Measurements from ENCODE around the gene SESN2.

The SESN2 gene

DNA sequence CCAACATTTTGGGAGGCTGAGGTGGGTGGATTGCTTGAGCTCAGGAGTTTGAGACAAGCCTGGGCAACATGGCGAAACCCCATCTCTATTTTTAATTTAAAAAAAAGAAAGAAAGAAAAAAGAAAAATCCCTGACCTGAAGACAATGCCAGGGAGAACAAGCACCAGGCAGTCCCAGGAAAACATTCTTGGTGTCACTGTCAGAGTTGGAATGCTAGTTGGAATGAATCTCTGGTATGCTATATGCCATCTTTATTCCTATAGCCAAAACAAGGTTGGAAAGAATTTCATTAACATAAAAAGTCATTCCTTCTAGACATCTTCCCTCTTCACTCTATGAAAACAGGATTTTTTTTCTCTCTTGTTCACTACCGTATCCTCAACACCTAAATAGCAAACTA, 29.3 kb upstream of the SESN2 start:
- Histone ChIP-seq H3K9ac (no peak overlapping the region), H3K4me2 (no peak overlapping the region), H3K4me3 (IDR thresholded peaks at IDR 0.05; ENCODE audit: insufficient read depth, low read depth, low read length) (no peak overlapping the region), H3K27ac (no peak overlapping the region), H3K79me2 (ENCODE audit: insufficient read depth, low read depth) (peaks cover 43% of the 10 kb centered on the region), H2AFZ (ENCODE audit: low read depth) (no peak overlapping the region), H3K27me3 (ENCODE audit: insufficient read depth, low read depth) (no peaks in the 10 kb centered on the region), H3K4me1 (ENCODE audit: low read depth, poor library complexity, severe bottlenecking) (peaks cover 11% of the 10 kb centered on the region), H4K20me1 (ENCODE audit: insufficient read depth) (no peaks in the 10 kb centered on the region), H3K36me3 (ENCODE audit: insufficient read depth) (peaks cover 27% of the 10 kb centered on the region; the same call in 1 of the 2 replicates)
- TF ChIP-seq, protein P1, sequence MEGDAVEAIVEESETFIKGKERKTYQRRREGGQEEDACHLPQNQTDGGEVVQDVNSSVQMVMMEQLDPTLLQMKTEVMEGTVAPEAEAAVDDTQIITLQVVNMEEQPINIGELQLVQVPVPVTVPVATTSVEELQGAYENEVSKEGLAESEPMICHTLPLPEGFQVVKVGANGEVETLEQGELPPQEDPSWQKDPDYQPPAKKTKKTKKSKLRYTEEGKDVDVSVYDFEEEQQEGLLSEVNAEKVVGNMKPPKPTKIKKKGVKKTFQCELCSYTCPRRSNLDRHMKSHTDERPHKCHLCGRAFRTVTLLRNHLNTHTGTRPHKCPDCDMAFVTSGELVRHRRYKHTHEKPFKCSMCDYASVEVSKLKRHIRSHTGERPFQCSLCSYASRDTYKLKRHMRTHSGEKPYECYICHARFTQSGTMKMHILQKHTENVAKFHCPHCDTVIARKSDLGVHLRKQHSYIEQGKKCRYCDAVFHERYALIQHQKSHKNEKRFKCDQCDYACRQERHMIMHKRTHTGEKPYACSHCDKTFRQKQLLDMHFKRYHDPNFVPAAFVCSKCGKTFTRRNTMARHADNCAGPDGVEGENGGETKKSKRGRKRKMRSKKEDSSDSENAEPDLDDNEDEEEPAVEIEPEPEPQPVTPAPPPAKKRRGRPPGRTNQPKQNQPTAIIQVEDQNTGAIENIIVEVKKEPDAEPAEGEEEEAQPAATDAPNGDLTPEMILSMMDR (conservative IDR thresholded peaks at IDR 0.05; ENCODE audit: low read depth, low read length), result no peak

DNA sequence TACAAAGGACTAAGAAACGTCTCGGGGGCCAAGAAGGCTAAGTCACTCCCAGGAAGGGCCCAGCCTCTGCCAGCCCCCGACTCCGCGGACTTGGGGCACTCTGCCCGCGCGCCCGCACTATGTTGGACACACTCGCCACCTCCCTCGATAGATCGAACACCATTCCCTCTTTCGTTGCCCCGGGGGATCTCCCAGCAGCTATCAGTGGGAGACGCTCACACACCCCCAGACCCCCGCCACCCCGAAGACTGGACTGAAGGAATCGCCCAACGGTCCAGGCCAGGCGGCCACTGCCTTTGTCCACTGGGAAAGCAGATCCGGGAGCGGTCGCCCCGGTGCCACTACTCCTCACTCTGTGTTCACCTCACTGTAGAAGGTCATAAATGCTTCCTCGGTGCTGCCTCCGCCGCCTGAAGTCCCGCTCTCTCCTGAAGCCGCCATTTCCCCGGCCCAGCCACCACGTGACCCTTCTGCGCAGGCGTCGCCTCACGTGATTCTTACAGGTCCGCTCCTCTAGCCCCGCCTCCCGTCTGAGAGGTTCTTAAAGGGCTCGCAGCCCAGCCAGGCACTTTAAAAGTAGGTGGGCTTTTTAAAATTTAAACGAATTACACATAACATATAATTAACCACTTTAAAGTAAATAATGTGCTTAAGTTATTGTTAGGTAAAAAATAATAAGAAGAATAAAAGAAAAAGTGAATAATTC, 26.6 kb upstream of the SESN2 start, which contains the start of gene DNAJC8:
Gene DNAJC8 (minus strand): TSS at position 472 of the 706 bp plus-strand sequence. CDS start 31 bp downstream, at position 441.
- H3K4me2 ChIP-seq, result peak within 1 kb of the TSS; percentile 98
- peak within 1 kb of the TSS; percentile 47; the same call in 1 of the 2 replicates for H3K27ac ChIP-seq
- H3K36me3 ChIP-seq (ENCODE audit: insufficient read depth), result peaks cover 8% of the 10 kb centered on the region; the same call in 1 of the 2 replicates
- H4K20me1 ChIP-seq (ENCODE audit: insufficient read depth), result no peaks in the 10 kb centered on the region
- peak within 1 kb of the TSS; percentile 78 for H3K4me3 ChIP-seq (IDR thresholded peaks at IDR 0.05; ENCODE audit: insufficient read depth, low read depth, low read length)
- peaks cover 23% of the 10 kb centered on the region for H3K4me1 ChIP-seq (ENCODE audit: low read depth, poor library complexity, severe bottlenecking)
- peak within 1 kb of the TSS; percentile 85 for H3K9ac ChIP-seq
- TF ChIP-seq, protein P1 (conservative IDR thresholded peaks at IDR 0.05; ENCODE audit: low read depth, low read length), result no peak
- H3K79me2 ChIP-seq (ENCODE audit: insufficient read depth, low read depth), result peaks cover 58% of the 10 kb centered on the region
- H3K27me3 ChIP-seq (ENCODE audit: insufficient read depth, low read depth), result no peaks in the 10 kb centered on the region
- peak within 1 kb of the TSS; percentile 87 for H2AFZ ChIP-seq (ENCODE audit: low read depth)

DNA sequence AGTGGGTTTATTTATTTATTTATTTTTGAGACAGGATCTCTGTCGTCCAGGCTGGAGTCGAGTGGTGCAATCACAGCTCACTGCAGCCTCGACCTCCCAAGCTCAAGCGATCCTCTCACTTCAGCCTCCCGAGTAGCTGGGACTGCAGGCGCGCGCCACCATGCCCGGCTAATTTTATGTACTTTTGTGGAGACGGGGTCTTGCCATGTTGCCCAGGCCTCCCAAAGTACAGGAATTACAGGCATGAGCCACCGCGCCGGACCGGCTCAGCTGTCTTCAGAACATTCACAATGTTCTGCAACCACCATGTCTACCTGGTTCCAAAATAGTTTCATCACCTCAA, 26.1 kb upstream of the SESN2 start:
- Histone ChIP-seq H3K27me3 (ENCODE audit: insufficient read depth, low read depth) (no peaks in the 10 kb centered on the region), H3K4me2 (peak overlapping the region; percentile 98; the same call in 1 of the 2 replicates), H2AFZ (ENCODE audit: low read depth) (peak overlapping the region; percentile 87)

DNA sequence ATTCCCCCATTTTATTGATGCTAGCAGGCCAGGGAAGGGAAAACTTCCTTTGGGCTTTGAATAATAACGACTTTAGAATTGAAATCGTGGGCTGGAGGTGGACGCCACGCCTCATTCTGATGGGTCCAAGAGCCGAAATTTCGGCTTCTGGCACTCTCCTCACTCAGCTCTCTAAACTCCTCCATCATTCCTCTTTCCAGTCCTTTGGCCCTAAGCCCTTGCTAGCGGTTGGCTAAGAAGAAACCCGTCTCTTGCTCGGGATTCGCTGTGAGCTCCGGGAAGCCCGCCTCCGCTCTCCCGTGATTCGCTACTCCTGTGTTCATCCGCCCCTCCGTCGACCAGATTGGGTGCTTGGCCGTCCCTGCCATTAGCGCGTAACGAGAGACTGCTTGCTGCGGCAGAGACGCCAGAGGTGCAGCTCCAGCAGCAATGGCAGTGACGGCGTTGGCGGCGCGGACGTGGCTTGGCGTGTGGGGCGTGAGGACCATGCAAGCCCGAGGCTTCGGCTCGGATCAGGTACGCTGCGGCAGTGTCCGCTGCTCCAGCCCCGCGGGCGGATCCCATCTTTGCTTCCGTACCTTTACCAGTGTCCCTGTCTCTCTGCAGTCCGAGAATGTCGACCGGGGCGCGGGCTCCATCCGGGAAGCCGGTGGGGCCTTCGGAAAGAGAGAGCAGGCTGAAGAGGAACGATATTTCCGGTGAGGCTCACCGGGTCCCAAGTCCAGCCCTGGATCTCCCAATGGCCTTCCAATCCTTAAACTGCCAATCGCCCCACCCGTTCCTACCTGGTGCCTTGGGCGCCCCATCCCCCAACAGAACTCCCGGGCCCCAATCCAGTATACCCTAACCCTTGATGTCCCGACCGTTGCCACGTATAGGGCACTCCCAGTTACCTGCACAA, 23.3 kb upstream of the SESN2 start, which contains the start of gene ATP5IF1:
Gene ATP5IF1 (plus strand): TSS at position 370 of the 901 bp plus-strand sequence. CDS start 60 bp downstream, at position 430.
- Histone ChIP-seq H3K4me1 (ENCODE audit: low read depth, poor library complexity, severe bottlenecking) (peaks cover 25% of the 10 kb centered on the region), H2AFZ (ENCODE audit: low read depth) (peak within 1 kb of the TSS; percentile 98), H4K20me1 (ENCODE audit: insufficient read depth) (no peaks in the 10 kb centered on the region), H3K4me3 (IDR thresholded peaks at IDR 0.05; ENCODE audit: insufficient read depth, low read depth, low read length) (peak within 1 kb of the TSS; percentile 83), H3K27me3 (ENCODE audit: insufficient read depth, low read depth) (no peaks in the 10 kb centered on the region), H3K36me3 (ENCODE audit: insufficient read depth) (no peaks in the 10 kb centered on the region), H3K27ac (peak within 1 kb of the TSS; percentile 11; the same call in 1 of the 2 replicates), H3K4me2 (peak within 1 kb of the TSS; percentile 93), H3K9ac (peak within 1 kb of the TSS; percentile 57), H3K79me2 (ENCODE audit: insufficient read depth, low read depth) (peaks cover 34% of the 10 kb centered on the region)
- TF ChIP-seq, protein P1 (conservative IDR thresholded peaks at IDR 0.05; ENCODE audit: low read depth, low read length), result no peak

More for the DNA sequence above, 26.1 kb upstream of the SESN2 start:
- no peak overlapping the region for H3K27ac ChIP-seq
- H3K4me1 ChIP-seq (ENCODE audit: low read depth, poor library complexity, severe bottlenecking), result peaks cover 26% of the 10 kb centered on the region
- no peaks in the 10 kb centered on the region for H4K20me1 ChIP-seq (ENCODE audit: insufficient read depth)
- H3K79me2 ChIP-seq (ENCODE audit: insufficient read depth, low read depth), result peaks cover 58% of the 10 kb centered on the region
- 0 out of 2 replicates have a peak, but pooled peaks cover 5% of the 10 kb centered on the region for H3K36me3 ChIP-seq (ENCODE audit: insufficient read depth)
- H3K4me3 ChIP-seq (IDR thresholded peaks at IDR 0.05; ENCODE audit: insufficient read depth, low read depth, low read length), result no peak overlapping the region
- TF ChIP-seq, protein P1 (conservative IDR thresholded peaks at IDR 0.05; ENCODE audit: low read depth, low read length), result no peak
- H3K9ac ChIP-seq, result peak overlapping the region; percentile 85; the same call in 1 of the 2 replicates

Measured in KMS-11 (cell line).